Neural progenitor cell (in vitro differentiated cells): ENCODE measurements around the gene MSANTD1.

Source experiments
- CTCF ChIP-seq: fragments of 200-600 bp; sonication (generic); IDR thresholded peaks from 2 replicates; pipeline ENCODE4 v1.5.1; 2017; ENCODE audit warnings: antibody characterized with exemption, mild to moderate bottlenecking
- EZH2phosphoT487 ChIP-seq: fragments of 200-600 bp; sonication (generic); IDR thresholded peaks from 2 replicates; pipeline ENCODE4 v1.6.1; 2017; ENCODE audit warnings: antibody characterized with exemption

GRCh38 chr4:3218824-3219760 is 29.9 kb upstream of the MSANTD1 start:
- no peak for TF ChIP-seq CTCF
- TF ChIP-seq EZH2phosphoT487, result no peak
